ENCODE data around the gene UHRF2. TPM values are rescaled to one million over a fixed set of nuclear protein-coding genes. Genes with fewer than 3 reads are reported as not detected.

Gene UHRF2
- polyA plus RNA-seq, 6 donors from 2014 or later: 7.2 to 52.4 (median 23.6) TPM

DNA sequence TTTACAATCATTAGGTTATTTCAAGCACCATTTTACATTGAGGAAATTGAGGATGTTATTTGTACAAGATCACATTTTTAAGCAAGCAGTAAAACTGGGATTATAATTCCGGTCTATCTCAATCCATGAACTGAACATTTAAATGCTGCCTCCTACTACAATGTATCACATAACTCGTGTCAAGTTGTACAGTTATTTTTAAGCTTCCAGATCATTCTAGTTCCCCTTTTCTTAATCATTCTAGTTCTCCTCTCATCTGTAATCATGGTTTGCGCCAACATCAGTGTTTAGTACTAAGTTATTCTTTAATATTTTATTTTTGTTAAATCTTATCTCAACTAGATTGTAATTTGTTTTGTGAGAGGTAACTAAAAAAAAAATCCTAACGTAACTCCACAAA, 2.4 kb upstream of the UHRF2 start:
- Mint-ChIP-seq H3K4me1 (peaks cover 25 to 50% (median 47%) of the 10 kb centered on the region in 3 donors), H3K27me3 (no peaks in the 10 kb centered on the region), H3K27ac (peak overlapping the region in 5 of 6 donors; percentile 1 to 94 (median 19)), H3K36me3 (no peaks in the 10 kb centered on the region), H3K9me3 (peaks cover 0 to 3% (median 0%) of the 10 kb centered on the region in 7 donors), H3K4me3 (peak overlapping the region in 7 of 8 donors; percentile 2 to 59 (median 26))
- no peak for ATAC-seq (ENCODE audit: low read depth in 2 of 2)
- peak; percentile 31 for DNase-seq

- Mint-ChIP-seq H3K36me3 (no peaks in the 10 kb centered on the region), H3K4me1 (peaks cover 44 to 69% (median 68%) of the 10 kb centered on the region in 3 donors), H3K27ac (peak overlapping the region; percentile 74 to 94 (median 88)), H3K9me3 (peaks cover 0 to 3% (median 0%) of the 10 kb centered on the region in 7 donors), H3K4me3 (peak overlapping the region; percentile 84 to 100 (median 94)), H3K27me3 (no peaks in the 10 kb centered on the region)
- DNase-seq (peak; percentile 20), ATAC-seq (ENCODE audit: low read depth in 2 of 2) (peak; percentile 24)
Measured at GRCh38 chr9:6413365-6414246, 607 bp downstream of the UHRF2 start.

- DNase-seq: no peak
- peaks cover 47 to 73% (median 70%) of the 10 kb centered on the region in 3 donors for H3K4me1 Mint-ChIP-seq
- ATAC-seq (ENCODE audit: low read depth in 2 of 2): no peak
- peak overlapping the region; percentile 84 to 100 (median 94) for H3K4me3 Mint-ChIP-seq
- peaks cover 0 to 3% (median 0%) of the 10 kb centered on the region in 7 donors for H3K9me3 Mint-ChIP-seq
- H3K36me3 Mint-ChIP-seq: no peaks in the 10 kb centered on the region
- peak overlapping the region; percentile 73 to 94 (median 83) for H3K27ac Mint-ChIP-seq
- no peaks in the 10 kb centered on the region for H3K27me3 Mint-ChIP-seq
Measured at GRCh38 chr9:6414247-6414641, 1.2 kb downstream of the UHRF2 start.

- ATAC-seq (ENCODE audit: low read depth in 2 of 2): no peak
- peaks cover 0 to 3% (median 0%) of the 10 kb centered on the region in 7 donors for H3K9me3 Mint-ChIP-seq
Measured at GRCh38 chr9:6415266-6415665, 2.3 kb downstream of the UHRF2 start.

GRCh38 chr9:6417186-6417585, 4.2 kb downstream of the UHRF2 start:
- no peak for ATAC-seq (ENCODE audit: low read depth in 2 of 2)
- Mint-ChIP-seq H3K4me1 (peaks cover 40 to 76% (median 63%) of the 10 kb centered on the region in 3 donors), H3K36me3 (peaks cover 0 to 5% of the 10 kb centered on the region in 2 donors), H3K4me3 (peak overlapping the region; percentile 11 to 86 (median 54)), H3K27me3 (no peaks in the 10 kb centered on the region), H3K9me3 (no peaks in the 10 kb centered on the region), H3K27ac (peak overlapping the region in 5 of 6 donors; percentile 3 to 84 (median 34))
- DNase-seq: peak; percentile 13

More at GRCh38 chr9:6415266-6415665, 2.3 kb downstream of the UHRF2 start:
- H3K27me3 Mint-ChIP-seq: no peaks in the 10 kb centered on the region
- no peak for DNase-seq
- peaks cover 42 to 71% (median 66%) of the 10 kb centered on the region in 3 donors for H3K4me1 Mint-ChIP-seq
- no peaks in the 10 kb centered on the region for H3K36me3 Mint-ChIP-seq
- peak overlapping the region in 1 of 6 donors; percentile 94 for H3K27ac Mint-ChIP-seq
- H3K4me3 Mint-ChIP-seq: peak overlapping the region; percentile 84 to 100 (median 94)

DNA sequence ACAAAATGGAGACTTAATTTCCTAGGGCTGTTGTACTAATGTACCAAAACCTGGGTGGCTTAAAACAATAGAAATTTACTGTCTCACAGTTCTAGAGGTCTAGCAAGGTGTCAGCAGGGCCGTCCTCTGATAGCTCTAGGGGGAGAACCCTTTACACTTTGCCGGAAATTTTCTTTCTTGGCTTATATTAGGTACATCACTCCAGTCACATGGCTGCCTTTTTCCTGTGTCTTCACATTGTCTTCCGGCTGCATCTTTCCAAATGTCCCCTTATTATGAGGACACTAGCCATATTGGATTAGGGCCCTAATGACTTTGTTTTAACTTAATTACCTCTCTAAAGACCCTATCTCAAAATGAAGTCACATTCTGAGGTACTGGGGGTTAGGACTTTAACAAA, 5.8 kb downstream of the UHRF2 start:
- ATAC-seq (ENCODE audit: low read depth in 2 of 2) (no peak), DNase-seq (no peak)
- H3K9me3 Mint-ChIP-seq: no peaks in the 10 kb centered on the region
- H3K36me3 Mint-ChIP-seq: peaks cover 0 to 9% of the 10 kb centered on the region in 2 donors
- H3K27me3 Mint-ChIP-seq: no peaks in the 10 kb centered on the region
- H3K4me3 Mint-ChIP-seq: peak overlapping the region in 4 of 8 donors; percentile 5 to 71 (median 22)
- peak overlapping the region in 5 of 6 donors; percentile 14 to 88 (median 34) for H3K27ac Mint-ChIP-seq
- peaks cover 46 to 80% (median 65%) of the 10 kb centered on the region in 3 donors for H3K4me1 Mint-ChIP-seq

DNA sequence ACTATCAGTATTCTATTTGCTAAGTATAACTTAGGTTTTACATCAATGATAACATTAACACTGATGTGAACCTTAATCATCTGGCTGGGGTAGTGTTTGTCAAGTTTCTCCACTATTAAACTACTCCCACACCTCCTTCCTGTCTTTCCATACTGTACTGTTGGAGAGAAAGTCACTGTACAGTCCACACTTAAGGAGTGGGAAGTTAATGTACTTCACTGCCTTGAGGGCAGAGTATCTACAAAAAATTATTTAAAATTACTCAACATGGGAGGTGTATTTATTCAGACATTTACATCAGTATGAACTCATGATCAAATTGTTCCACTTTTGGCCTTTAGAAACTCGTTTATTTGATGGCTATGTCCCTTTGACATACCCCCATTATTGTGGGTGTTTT, 11.9 kb downstream of the UHRF2 start:
- ATAC-seq (ENCODE audit: low read depth in 2 of 2): no peak
- no peaks in the 10 kb centered on the region for H3K9me3 Mint-ChIP-seq
- DNase-seq: no peak
- H3K36me3 Mint-ChIP-seq: peaks cover 9% of the 10 kb centered on the region in 2 donors
- no peaks in the 10 kb centered on the region for H3K27me3 Mint-ChIP-seq
- H3K4me3 Mint-ChIP-seq: no peak overlapping the region
- peaks cover 38 to 66% (median 55%) of the 10 kb centered on the region in 3 donors for H3K4me1 Mint-ChIP-seq
- H3K27ac Mint-ChIP-seq: peak overlapping the region in 3 of 6 donors; percentile 8 to 53 (median 13)

DNA sequence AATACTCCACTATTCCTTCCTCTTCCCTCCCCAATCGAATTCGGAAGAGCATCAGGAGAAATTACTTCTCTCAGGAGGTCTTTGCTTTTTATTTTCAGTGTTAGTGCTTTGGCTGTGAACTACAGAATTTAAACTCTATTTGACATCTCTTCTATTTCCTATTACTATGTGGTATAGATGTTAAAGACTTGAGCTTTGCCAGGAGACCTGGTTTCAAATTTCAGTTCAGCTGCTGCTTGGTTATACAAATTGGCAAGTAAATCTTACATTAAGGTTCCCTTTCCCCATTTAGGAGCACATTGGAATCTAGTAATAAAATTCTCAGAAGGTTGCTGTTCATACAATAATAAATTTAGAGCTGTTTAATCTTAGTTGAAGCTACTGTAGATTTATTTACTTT, 13.1 kb downstream of the UHRF2 start:
- ATAC-seq (ENCODE audit: low read depth in 2 of 2): no peak
- Mint-ChIP-seq H3K9me3 (no peaks in the 10 kb centered on the region), H3K27ac (peak overlapping the region in 1 of 6 donors; percentile 26), H3K27me3 (no peaks in the 10 kb centered on the region), H3K4me3 (no peak overlapping the region), H3K36me3 (peaks cover 9% of the 10 kb centered on the region in 2 donors), H3K4me1 (peaks cover 45 to 67% (median 54%) of the 10 kb centered on the region in 3 donors)
- no peak for DNase-seq

DNA sequence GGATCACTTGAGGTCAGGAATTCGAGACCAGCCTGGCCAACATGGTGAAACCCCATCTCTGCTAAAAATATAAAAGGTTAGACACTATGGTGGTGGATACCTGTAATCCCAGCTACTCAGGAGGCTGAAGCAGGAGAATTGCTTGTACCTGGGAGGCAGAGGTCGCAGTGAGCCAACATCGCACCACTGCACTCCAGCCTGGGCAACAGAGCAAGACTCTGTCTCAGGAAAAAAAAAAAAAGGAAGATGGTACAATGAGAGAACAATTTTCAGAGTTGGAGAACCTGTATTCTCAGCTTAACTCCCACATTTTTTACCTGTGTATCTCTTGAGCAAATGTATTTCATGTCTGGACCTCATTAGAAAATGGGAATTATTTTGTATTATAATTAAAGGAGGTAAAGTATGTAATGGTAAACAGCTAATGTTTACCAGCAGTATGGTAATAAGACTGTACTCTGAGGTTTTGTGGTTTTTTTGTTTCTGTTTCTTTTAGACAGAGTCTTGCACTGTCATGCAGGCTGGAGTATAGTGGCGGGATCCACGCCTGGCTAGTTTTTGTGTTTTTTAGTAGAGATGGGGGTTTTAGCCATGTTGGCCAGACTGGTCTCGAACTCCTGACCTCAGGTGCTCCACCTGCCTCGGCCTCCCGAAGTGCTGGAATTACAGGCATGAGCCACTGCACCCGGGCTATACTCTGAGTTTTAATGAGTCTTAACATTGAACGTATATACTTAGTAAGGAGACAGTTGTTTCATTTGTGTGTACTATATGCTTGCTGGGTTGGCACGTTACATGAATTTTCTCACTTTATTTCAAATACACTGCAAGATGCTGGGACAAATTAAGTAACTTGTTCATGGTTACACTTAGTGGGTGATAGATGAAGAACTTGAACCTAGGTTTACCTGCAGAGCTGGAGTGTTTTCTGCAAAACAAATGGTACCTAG, 16.2 kb downstream of the UHRF2 start:
- ATAC-seq (ENCODE audit: low read depth in 2 of 2) (peak; percentile 95 to 96), DNase-seq (peak; percentile 63)
- Mint-ChIP-seq H3K27ac (peak overlapping the region; percentile 53 to 94 (median 89)), H3K27me3 (no peaks in the 10 kb centered on the region), H3K36me3 (peaks cover 0 to 16% of the 10 kb centered on the region in 2 donors), H3K4me1 (peaks cover 49 to 82% (median 68%) of the 10 kb centered on the region in 3 donors), H3K4me3 (peak overlapping the region; percentile 4 to 84 (median 74)), H3K9me3 (no peaks in the 10 kb centered on the region)

DNA sequence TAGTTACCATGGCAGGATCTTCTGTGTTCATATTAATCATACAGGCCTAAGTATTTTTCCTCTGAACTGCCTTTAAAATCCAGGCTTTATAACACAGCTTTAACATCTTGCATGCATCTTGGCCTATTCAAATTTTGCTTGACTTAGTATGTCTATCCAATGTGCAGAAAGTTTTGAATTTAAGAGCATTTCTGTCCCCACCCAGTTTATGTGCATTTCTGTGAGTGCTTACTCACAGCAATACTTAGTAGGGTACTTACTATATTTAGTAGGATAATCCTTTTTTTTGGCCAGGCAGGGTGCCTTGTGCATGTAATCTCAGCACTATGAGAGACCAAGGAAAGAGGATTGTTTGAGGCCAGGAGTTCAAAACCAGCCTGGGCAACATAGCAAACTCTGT, 18.0 kb downstream of the UHRF2 start:
- peaks cover 0 to 16% of the 10 kb centered on the region in 2 donors for H3K36me3 Mint-ChIP-seq
- H3K9me3 Mint-ChIP-seq: no peaks in the 10 kb centered on the region
- H3K4me1 Mint-ChIP-seq: peaks cover 47 to 90% (median 66%) of the 10 kb centered on the region in 3 donors
- peak overlapping the region in 5 of 6 donors; percentile 10 to 70 (median 31) for H3K27ac Mint-ChIP-seq
- H3K4me3 Mint-ChIP-seq: peak overlapping the region in 3 of 8 donors; percentile 9 to 63 (median 17)
- DNase-seq (no peak), ATAC-seq (ENCODE audit: low read depth in 2 of 2) (no peak)
- no peaks in the 10 kb centered on the region for H3K27me3 Mint-ChIP-seq

DNA sequence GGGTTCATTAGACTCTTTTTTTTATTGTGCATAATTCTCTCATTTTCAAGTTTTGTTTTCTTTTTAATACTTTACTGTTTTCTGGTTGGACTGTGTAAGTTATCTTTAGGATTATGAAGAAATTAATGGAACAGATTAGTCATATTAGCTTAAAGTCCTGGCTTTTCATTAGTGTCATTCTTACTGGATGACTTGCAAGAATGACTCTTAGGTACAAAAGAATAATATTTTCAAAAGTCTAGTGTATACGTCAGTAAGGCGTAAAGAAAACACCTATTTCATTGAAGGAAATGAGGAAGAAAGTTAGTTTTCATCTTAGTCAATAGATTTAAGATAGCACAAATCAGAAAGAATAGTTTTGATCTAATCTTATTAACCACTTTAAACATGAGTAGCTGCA, 20.4 kb downstream of the UHRF2 start:
- Mint-ChIP-seq H3K27me3 (no peaks in the 10 kb centered on the region), H3K9me3 (no peaks in the 10 kb centered on the region), H3K36me3 (peaks cover 0 to 16% of the 10 kb centered on the region in 2 donors), H3K4me3 (peak overlapping the region in 5 of 8 donors; percentile 35 to 69 (median 46)), H3K4me1 (peaks cover 47 to 88% (median 71%) of the 10 kb centered on the region in 3 donors), H3K27ac (peak overlapping the region; percentile 8 to 84 (median 49))
- ATAC-seq (ENCODE audit: low read depth in 2 of 2): peak; percentile 31
- no peak for DNase-seq

GRCh38 chr9:6439051-6439703, 26.2 kb downstream of the UHRF2 start:
- H3K36me3 Mint-ChIP-seq: peaks cover 0 to 5% of the 10 kb centered on the region in 2 donors
- ATAC-seq (ENCODE audit: low read depth in 2 of 2) (no peak), DNase-seq (no peak)
- H3K27ac Mint-ChIP-seq: peak overlapping the region in 3 of 6 donors; percentile 30 to 66 (median 63)
- H3K4me3 Mint-ChIP-seq: peak overlapping the region in 1 of 8 donors; percentile 67
- no peaks in the 10 kb centered on the region for H3K9me3 Mint-ChIP-seq
- H3K4me1 Mint-ChIP-seq: peaks cover 41 to 85% (median 54%) of the 10 kb centered on the region in 3 donors
- H3K27me3 Mint-ChIP-seq: no peaks in the 10 kb centered on the region
